HEK293T (cell line): ENCODE measurements around the gene PITX1.

Source experiments
- ARNT ChIP-seq: fragments of 450-650 bp; IDR thresholded peaks from 2 replicates; pipeline ENCODE4 v1.6.1; 2017; ENCODE audit warnings: mild to moderate bottlenecking
- BHLHE40 ChIP-seq: fragments of 450-650 bp; IDR thresholded peaks from 2 replicates; pipeline ENCODE4 v1.6.1; 2016; ENCODE audit warnings: mild to moderate bottlenecking, moderate library complexity, borderline replicate concordance
- CTBP1 ChIP-seq: fragments of 450-650 bp; IDR thresholded peaks from 2 replicates; pipeline ENCODE4 v1.6.1; 2016; ENCODE audit warnings: borderline replicate concordance
- ELF4 ChIP-seq: fragments of 450-650 bp; IDR thresholded peaks from 2 replicates; pipeline ENCODE4 v1.6.1; 2017; ENCODE audit warnings: antibody characterized with exemption
- FOXM1 ChIP-seq: fragments of 450-650 bp; IDR thresholded peaks from 2 replicates; pipeline ENCODE4 v1.6.1; 2017; ENCODE audit warnings: mild to moderate bottlenecking, borderline replicate concordance
- LEF1 ChIP-seq: fragments of 450-650 bp; IDR thresholded peaks from 2 replicates; pipeline ENCODE4 v1.6.1; 2017; ENCODE audit warnings: mild to moderate bottlenecking, borderline replicate concordance
- SP1 ChIP-seq: fragments of 450-650 bp; IDR thresholded peaks from 2 replicates; pipeline ENCODE4 v1.6.1; 2017
- SUZ12 ChIP-seq: fragments of 450-650 bp; IDR thresholded peaks from 2 replicates; pipeline ENCODE4 v1.6.1; 2016; ENCODE audit warnings: mild to moderate bottlenecking

GRCh38 chr5:134997015-134997414, 37.0 kb downstream of the PITX1 start:
- TF ChIP-seq ARNT (no peak), ELF4 (no peak), BHLHE40 (no peak), LEF1 (no peak), SP1 (no peak), FOXM1 (no peak), SUZ12 (no peak), CTBP1 (no peak)
